HG02943 (cell line): ENCODE data around the gene C2CD2L.
"Not testable (repeated sequence)": the region's sequence is repeated elsewhere in the genome, so short reads cannot be mapped to it uniquely, and the experiment has no call there.

ENCODE experiments used
- ATAC-seq: cut with Tn5 transposase; IDR thresholded peaks from one replicate; pipeline ENCODE4 v1.9.1; 2021; ENCODE audit warnings: mild to moderate bottlenecking, low read depth, moderate library complexity; ENCODE audit not compliant: unreplicated experiment

The C2CD2L gene

DNA sequence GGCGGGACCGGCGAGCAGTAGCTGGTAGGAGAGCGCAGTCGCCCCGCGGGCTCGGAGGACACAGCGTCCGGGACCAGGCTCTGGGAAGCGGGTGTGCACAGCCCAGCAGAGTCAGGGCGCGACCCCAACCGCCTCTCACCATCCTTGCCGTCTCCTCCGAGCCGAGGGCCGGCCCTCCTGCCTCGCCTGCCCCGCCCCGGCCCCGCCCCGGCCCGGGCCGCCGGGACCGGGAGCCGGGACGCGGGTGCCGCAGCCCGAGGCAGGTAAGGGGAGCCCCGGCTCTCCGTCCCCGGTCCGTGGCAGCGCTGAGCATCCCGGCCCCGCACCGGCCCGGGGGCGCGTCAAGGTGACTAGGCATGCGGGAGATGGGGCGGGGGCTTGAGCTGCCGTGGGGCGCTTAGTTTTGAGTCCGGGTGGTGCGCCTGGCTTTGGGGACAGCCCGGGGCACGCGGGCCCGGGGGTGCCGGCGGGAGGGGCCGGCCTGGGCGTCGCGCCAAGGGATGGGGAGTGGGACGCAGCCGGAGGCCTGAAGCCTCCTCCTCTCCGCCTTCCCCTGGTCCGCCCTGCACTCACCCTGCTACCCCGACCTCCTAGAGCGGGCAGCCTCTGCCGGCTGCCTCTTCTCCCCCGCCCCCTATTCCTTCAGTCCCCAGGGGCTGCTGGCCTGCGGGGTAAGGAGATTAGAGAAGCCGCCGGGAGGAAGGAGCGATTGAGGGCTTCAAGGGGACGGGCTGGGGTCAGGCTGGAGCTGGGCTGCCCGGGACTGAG, 42.1 kb downstream of the C2CD2L start, which contains the start of gene ABCG4:
TSS of gene ABCG4 (plus strand) at position 35 of the 768 bp plus-strand sequence. CDS start 914 bp downstream, outside the sequence.
- ATAC-seq: no peak

- ATAC-seq: no peak
Measured at GRCh38 chr11:119149786-119150275, 42.7 kb downstream of the C2CD2L start.

DNA sequence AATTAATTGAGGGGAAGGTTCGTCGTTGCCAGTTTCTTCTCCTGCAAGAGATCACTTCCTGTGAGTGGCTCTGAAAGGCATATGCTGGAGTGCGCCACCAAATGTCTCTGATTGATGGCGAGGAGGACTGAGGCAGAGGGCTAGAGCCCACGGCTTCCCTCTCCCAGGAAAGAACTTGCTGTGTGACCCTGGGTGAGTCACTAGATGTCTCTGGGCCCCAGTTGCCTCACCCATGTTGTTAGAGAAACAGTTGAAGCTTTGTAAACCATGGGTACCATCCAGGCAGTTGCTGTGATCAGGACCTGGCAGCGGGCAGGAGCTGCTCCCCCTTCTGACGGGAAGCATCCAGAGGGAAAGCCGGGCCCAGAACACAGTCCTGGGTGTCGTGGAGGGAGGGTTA, 44.9 kb downstream of the C2CD2L start:
- no peak for ATAC-seq

DNA sequence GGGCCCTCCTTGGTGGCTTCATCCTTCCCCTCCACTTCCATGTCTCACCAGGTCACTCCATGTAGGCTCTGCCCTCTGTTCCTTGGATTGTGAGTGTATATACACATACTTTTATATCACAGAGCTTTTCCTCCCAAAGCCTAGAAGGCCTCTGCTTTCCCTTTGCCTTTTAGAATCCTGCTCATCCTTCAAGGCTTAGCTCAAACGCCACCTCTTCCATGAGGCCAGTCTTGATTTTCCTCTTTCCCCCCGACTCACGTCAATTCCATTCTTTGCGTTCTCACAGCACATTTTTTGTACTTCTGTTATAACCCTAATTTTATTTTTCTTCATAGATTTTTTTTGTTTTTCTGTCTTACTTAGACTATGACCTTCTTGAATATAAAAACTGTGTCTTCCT, 45.5 kb downstream of the C2CD2L start:
- ATAC-seq: no peak

GRCh38 chr11:119153049-119153818, 46.1 kb downstream of the C2CD2L start:
- no peak for ATAC-seq

DNA sequence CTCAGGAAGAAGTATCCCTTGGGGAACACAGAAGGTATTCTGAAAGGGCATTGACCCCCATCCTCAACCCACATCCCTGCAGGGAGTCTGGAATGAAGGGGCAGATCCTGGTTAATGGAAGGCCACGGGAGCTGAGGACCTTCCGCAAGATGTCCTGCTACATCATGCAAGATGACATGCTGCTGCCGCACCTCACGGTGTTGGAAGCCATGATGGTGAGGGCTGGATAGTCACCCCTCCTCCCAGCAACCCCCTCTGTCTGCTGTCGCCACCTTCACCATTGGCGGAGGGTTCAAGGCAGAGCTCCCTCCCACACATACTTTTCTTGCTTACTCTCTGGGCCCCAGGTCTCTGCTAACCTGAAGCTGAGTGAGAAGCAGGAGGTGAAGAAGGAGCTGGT, 47.0 kb downstream of the C2CD2L start:
- ATAC-seq: no peak

DNA sequence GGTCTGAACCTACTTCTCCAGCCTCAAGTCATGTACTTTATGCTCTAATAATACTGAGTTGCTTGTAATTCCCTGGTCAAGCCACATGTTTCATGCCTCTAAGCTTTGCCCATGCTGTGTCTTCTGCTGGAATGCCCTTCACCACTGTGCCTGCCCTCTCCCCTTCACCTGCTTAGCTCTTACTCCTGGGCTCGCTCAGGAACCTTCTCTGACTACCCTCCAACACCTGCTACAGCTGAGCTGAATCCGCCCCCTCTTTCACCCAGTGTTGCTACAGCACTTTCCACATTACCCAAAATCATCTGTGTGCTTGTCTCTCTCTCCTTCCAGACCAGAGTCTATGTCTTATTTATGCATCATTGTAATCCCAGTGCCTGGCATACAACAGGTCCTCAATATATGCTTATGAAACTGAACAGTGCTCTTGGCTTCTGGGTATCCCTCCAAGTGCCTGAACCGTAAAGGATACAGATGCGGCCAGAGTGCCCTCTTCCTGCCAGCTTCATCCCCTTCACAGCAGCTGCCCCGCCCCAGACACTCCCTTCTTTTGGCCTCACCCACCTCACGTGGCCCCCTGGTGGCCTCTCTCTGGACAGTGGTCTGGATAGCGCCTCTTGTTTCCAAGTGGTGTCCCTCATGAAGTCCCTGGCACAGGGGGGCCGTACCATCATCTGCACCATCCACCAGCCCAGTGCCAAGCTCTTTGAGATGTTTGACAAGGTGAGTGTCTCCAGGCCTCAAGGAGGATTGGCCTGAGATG, 48.8 kb downstream of the C2CD2L start:
- no peak for ATAC-seq

GRCh38 chr11:119156496-119156895, 49.4 kb downstream of the C2CD2L start:
- ATAC-seq: no peak

- no peak for ATAC-seq
Measured at GRCh38 chr11:119157063-119157462, 49.9 kb downstream of the C2CD2L start.

- ATAC-seq: no peak
Measured at GRCh38 chr11:119158467-119158866, 51.3 kb downstream of the C2CD2L start.

DNA sequence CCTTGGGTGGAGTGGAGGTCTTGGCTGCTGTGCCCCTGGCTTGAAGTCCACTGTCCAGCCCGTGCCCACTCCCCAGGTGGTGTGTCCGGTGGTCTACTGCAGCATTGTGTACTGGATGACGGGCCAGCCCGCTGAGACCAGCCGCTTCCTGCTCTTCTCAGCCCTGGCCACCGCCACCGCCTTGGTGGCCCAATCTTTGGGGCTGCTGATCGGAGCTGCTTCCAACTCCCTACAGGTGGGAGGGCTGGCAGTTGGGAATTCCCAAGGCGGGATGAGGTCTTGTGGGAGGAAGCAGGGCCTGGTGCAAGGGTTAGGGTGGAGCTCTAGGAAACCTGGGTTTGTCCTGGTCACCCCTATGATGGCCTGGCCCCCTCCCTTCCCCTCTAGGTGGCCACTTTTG, 53.0 kb downstream of the C2CD2L start:
- ATAC-seq: no peak

- ATAC-seq: no peak
Measured at GRCh38 chr11:119161871-119162270, 54.7 kb downstream of the C2CD2L start.

DNA sequence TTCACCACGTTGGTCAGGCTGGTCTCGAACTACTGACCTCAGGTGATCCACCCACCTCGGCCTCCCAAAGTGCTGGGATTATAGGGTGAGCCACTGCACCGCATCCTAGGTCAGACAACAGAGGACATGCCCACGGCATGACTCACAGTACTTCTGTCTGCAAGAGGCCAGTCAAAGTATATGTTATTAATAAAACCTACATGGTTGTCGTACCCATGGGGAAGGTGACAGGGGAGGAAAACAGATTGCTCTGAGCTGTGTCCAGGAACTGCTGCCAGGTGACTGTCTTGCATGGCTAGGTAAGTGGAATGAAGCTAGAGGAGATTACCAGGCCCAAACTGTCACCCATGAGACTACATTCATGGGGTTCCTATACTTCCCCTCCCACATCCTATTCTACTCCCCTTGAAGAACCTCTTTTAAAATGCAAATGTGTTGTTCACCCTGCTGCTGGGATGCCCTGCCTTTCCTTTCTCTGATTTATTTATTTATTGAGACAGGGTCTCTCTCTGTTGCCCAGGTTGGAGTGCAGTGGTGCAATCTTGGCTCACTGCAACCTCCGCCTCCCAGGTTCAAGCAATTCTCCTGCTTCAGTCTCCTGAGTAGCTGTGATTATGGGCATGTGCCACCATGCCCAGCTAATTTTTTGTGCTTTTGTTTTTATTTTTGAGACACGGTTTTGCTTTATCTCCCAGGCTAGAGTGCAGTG, 59.4 kb downstream of the C2CD2L start:
- ATAC-seq: no peak

DNA sequence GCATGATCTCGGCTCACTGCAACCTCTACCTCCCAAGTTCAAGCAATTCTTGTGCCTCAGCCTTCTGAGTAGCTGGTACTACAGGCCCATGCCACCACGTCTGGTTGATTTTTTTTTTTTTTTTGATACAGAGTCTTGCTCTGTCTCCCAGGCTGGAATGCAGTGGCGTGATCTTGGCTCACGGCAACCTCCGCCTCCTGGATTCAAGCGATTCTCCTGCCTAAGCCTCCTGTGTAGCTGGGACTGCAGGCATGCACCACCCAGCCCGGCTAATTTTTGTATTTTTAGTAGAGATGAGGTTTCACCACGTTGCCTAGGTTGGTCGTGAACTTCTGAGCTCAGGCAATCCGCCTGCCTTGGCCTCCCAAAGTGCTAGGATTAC, 59.9 kb downstream of the C2CD2L start:
- not testable (repeated sequence) for ATAC-seq

- ATAC-seq: no peak
Measured at GRCh38 chr11:119167933-119168332, 60.8 kb downstream of the C2CD2L start.
